Small intestine (tissue), 7 donors: ENCODE data around the gene PLEKHA6. TPM values are rescaled to one million over a fixed set of nuclear protein-coding genes. Genes with fewer than 3 reads are reported as not detected.
A peak's percentile ranks its signal among the peaks of the same experiment; 100 is the strongest.

Experiments used
- DNase-seq, 2 donors: peaks; one replicate each; pipeline versions ENCODE4 v3.0.0 to v3.0.0-alpha.2; 2013
- FAIRE-seq: peaks from 2 replicates; lab custom pipeline; 2012; peaks lifted over from hg19 to GRCh38; lab: Jason Lieb, UNC
- H3K27ac ChIP-seq, 3 donors: one replicate each; pipeline ENCODE4 v1.5.1; 2013; ENCODE audit warnings: low read length in 2 of 3, mild to moderate bottlenecking in 2 of 3, control low read depth in 1 of 3, inconsistent platforms in 1 of 3, low read depth in 1 of 3, moderate library complexity in 1 of 3
- H3K27me3 ChIP-seq, 3 donors: one replicate each; pipeline ENCODE4 v1.6.1; 2013; ENCODE audit warnings: low read length in 3 of 3, inconsistent platforms in 1 of 3; ENCODE audit not compliant: control insufficient read depth in 3 of 3, insufficient read depth in 3 of 3
- H3K36me3 ChIP-seq, 3 donors: one replicate each; pipeline ENCODE4 v1.6.1; 2013; ENCODE audit warnings: low read length in 3 of 3, inconsistent platforms in 1 of 3, low read depth in 1 of 3, mild to moderate bottlenecking in 1 of 3, moderate library complexity in 1 of 3; ENCODE audit not compliant: control insufficient read depth in 3 of 3, insufficient read depth in 2 of 3
- H3K4me1 ChIP-seq, 3 donors: one replicate each; pipeline ENCODE4 v1.6.1; 2013; ENCODE audit warnings: low read length in 2 of 3, inconsistent platforms in 1 of 3, low read depth in 1 of 3, mild to moderate bottlenecking in 1 of 3, moderate library complexity in 1 of 3; ENCODE audit not compliant: control insufficient read depth in 3 of 3, insufficient read depth in 2 of 3
- H3K4me3 ChIP-seq, 3 donors: one replicate each; pipeline ENCODE4 v1.5.1; 2013; ENCODE audit warnings: low read length in 3 of 3, control low read depth in 1 of 3, inconsistent platforms in 1 of 3, low read depth in 1 of 3, mild to moderate bottlenecking in 1 of 3, moderate library complexity in 1 of 3
- H3K9me3 ChIP-seq, 2 donors: one replicate each; pipeline ENCODE4 v1.6.1; 2013; ENCODE audit warnings: low read depth in 1 of 2, low read length in 1 of 2; ENCODE audit not compliant: control insufficient read depth in 2 of 2, insufficient read depth in 1 of 2
- WGBS, 3 donors: extraction: QIAGEN DNeasy Blood & Tissue Kit; methylation state at CpG; one replicate each; pipeline ENCODE4 v1.1.7; 2013; 5-methylcytosine and 5-hydroxymethylcytosine counted together
- polyA plus RNA-seq, 4 donors: library from polyadenylated mRNA; stranded (reverse) in 3 of 4; unstranded in 1 of 4; fragments of 200-250 nt in 3 of 4; fragments of 120-200 nt in 1 of 4; gene quantifications; one replicate each; pipeline versions ENCODE4 v1.2.1 to v1.2.3, GENCODE V29; 2013
- donor health status: healthy with polysubstance abuse.
- donor health status: control.
- donor health status: control.
- donor health status: Bipolar disorder and iron deficiency.
- donor health status: healthy.

PLEKHA6 gene
- polyA plus RNA-seq, 4 donors, result 27.4 to 58.0 (median 38.3) TPM

DNA sequence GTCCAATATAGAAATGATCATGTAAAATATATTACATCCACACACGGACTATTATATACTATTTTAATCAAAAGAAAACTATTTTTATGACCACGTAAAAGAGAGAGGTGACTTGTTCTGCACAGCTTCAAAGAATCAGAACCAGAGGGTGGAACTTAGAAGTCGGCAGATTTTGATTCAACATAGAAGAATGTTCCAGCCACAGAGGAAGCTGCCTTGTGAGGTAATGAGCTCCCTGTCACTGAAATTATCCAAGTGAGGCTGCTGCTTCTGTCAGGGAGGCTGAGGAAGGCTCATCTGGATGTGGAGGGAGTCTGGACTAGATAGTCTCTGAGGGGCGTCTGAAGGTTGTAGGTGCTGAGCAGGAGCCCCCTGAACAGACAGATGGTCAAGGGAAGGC is 2.7 kb downstream of the PLEKHA6 start:
- no peak for FAIRE-seq
- Histone ChIP-seq H3K36me3 (peaks cover 0 to 51% (median 0%) of the 10 kb centered on the region in 3 donors), H3K4me1 (peaks cover 0 to 27% (median 0%) of the 10 kb centered on the region in 3 donors), H3K27ac (no peak overlapping the region), H3K9me3 (no peaks in the 10 kb centered on the region), H3K4me3 (no peak overlapping the region), H3K27me3 (no peaks in the 10 kb centered on the region)
- no peak for DNase-seq
- 72 to 77% (median 75%) methylated on average over 4 of the region's 4 CpGs for WGBS, 3 donors

DNA sequence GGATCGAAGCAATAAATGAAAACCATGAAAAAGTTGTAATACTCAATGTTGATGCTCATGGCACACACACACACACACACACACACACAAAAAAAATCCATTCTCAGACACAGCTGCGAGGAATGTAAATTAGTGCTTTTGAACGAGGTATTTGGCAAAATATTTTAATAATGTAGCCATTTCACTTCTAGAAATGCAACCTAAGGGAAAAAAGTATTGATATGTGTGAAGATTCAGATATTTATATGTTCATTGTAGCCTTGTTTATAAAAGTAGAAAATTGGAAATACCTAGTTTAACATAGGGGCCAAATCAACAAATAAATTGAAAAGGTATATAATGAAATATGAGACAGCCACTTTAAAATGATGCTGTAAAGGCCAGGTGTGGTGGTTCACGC is 3.8 kb downstream of the PLEKHA6 start:
- WGBS, 3 donors, result 86 to 87% (median 87%) methylated on average over 4 of the region's 4 CpGs
- H3K4me1 ChIP-seq, result peaks cover 0 to 25% (median 0%) of the 10 kb centered on the region in 3 donors
- H3K36me3 ChIP-seq, result peaks cover 0 to 45% (median 0%) of the 10 kb centered on the region in 3 donors
- DNase-seq (no peak), FAIRE-seq (no peak)
- H3K27ac ChIP-seq, result no peak overlapping the region
- no peaks in the 10 kb centered on the region for H3K27me3 ChIP-seq
- H3K9me3 ChIP-seq, result no peaks in the 10 kb centered on the region
- no peak overlapping the region for H3K4me3 ChIP-seq

DNA sequence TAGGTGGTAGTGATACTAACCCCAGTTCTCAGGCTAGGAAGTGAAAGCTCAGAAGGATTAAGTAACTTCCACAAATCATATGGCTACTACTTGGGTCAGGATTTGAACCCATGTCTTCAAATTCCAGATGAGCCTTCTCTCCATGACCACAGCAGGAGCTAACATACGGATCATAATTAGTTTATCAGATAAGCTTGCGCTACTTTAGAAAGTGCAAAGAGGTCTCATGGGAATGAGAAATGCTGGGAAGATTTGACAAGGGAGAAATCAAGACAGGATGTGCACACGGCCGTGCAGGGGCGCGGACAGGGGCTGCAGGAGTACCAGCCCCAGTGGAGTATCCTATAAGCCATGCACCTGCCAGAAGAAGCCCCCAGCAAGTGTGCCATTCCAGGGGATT is 5.2 kb downstream of the PLEKHA6 start:
- no peak for FAIRE-seq
- Histone ChIP-seq H3K36me3 (peaks cover 0 to 45% (median 0%) of the 10 kb centered on the region in 3 donors), H3K4me1 (peaks cover 0 to 17% (median 0%) of the 10 kb centered on the region in 3 donors), H3K27ac (no peak overlapping the region), H3K4me3 (no peak overlapping the region), H3K9me3 (no peaks in the 10 kb centered on the region), H3K27me3 (no peaks in the 10 kb centered on the region)
- DNase-seq, result no peak
- WGBS, 3 donors, result 75 to 80% (median 78%) methylated on average over 6 of the region's 6 CpGs

DNA sequence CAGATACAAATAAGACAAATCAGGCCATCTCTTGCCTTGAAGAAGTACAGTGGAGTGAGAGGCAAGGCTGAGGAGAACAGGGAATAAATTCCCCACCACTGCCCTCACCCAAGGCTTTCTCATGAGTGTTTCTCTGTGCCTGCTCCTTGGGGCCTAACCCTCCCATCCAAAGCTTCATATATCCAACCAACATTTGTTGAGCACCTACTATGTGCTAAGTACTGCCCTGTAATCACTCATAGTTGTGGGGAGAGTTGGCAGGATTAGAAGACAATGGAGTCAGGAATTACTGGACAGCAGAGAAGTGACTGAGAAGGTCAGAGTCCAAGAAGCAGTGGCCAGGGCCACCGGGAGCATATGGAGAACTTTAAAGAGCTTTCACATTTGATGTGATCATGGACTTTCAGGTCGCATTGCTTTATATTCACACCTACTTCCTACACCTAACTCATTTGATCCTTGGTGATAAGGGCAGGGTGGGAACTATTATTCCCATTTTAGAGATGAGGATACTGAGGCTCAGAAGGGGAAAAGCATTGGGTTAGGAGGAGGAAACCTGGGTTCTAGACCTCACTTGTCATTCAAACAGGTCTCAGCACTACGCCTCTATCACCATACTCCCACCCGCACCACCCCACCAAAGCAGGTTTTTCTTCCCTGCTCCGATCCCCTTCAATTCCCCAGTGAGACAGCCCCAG is 6.4 kb downstream of the PLEKHA6 start:
- whole genome bisulfite sequencing, 3 donors, result 68 to 86% (median 75%) methylated on average over 5 of the region's 5 CpGs
- DNase-seq (peak in 1 of 2 donors; percentile 65), FAIRE-seq (no peak)
- Histone ChIP-seq H3K4me3 (no peak overlapping the region), H3K27me3 (no peaks in the 10 kb centered on the region), H3K9me3 (no peaks in the 10 kb centered on the region), H3K36me3 (peaks cover 0 to 39% (median 0%) of the 10 kb centered on the region in 3 donors), H3K4me1 (peaks cover 0 to 23% (median 0%) of the 10 kb centered on the region in 3 donors), H3K27ac (no peak overlapping the region)

DNA sequence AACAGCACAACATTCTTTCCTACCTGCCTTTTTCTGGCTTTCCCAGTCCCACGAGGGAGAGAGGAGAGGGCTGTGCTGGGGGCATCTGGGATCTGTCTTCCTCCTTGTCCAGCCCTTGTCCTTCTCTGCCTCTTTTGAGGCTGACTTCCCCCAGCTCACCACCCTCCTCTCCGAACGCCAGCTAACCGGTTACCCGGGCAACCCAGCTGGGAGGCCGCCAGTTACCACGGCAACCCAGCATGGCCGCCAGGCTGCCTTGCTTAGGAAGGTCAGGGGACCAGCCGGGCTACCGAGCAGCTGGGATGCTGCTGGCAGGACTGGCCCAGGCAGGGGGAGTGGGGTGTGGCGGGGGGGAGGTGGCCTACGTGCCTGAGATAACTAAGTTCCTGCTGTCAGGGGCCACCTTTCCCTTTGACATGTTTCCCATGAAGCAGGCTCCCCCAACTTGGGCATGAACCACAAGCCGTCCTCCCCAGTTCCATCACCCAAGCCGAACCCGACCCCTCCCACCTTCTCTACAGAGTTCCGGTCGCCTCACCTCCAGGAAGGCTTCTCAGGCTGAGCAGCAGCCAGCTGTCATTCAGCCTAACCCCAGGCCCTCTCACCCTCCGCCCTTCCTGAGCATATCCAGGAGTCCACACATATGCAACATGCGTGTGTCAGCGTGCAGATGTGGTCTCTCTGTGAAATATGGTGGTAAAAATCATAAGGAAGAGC is 8.7 kb downstream of the PLEKHA6 start:
- H3K9me3 ChIP-seq, result no peaks in the 10 kb centered on the region
- peak overlapping the region; percentile 0 to 61 (median 22) for H3K27ac ChIP-seq
- H3K4me3 ChIP-seq, result no peak overlapping the region
- WGBS, 3 donors, result 35 to 65% (median 61%) methylated on average over 18 to 20 of the region's 20 CpGs
- no peak for FAIRE-seq
- H3K4me1 ChIP-seq, result peaks cover 1 to 37% (median 5%) of the 10 kb centered on the region in 3 donors
- H3K27me3 ChIP-seq, result no peaks in the 10 kb centered on the region
- H3K36me3 ChIP-seq, result peaks cover 0 to 25% (median 0%) of the 10 kb centered on the region in 3 donors
- peak in 1 of 2 donors; percentile 74 for DNase-seq

DNA sequence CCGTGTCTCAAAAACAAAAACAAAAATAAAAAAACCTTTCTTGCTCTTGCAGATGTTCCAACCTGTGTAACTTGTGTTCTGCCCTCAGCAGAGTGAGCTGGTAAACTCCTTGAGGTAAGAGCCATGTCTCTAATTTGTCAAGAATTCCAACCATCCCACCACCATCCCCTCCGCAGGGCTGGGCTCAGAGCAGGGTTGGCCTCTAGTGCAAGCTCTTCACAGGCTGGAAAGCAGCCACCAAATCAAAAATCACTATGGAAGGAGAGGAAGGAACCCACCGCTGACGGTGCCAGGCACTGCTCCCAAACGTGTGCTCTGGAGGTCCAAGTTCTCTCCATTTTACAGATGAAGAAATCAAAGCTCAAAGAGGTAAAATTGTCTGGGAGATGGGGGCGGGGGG is 9.4 kb downstream of the PLEKHA6 start:
- Histone ChIP-seq H3K4me1 (peaks cover 6 to 44% (median 10%) of the 10 kb centered on the region in 3 donors), H3K27me3 (no peaks in the 10 kb centered on the region), H3K36me3 (peaks cover 0 to 31% (median 0%) of the 10 kb centered on the region in 3 donors), H3K27ac (peak overlapping the region in 2 of 3 donors; percentile 17 to 61), H3K4me3 (no peak overlapping the region), H3K9me3 (no peaks in the 10 kb centered on the region)
- DNase-seq, result no peak
- WGBS, 3 donors, result 65 to 84% (median 77%) methylated on average over 6 of the region's 6 CpGs
- FAIRE-seq, result no peak

DNA sequence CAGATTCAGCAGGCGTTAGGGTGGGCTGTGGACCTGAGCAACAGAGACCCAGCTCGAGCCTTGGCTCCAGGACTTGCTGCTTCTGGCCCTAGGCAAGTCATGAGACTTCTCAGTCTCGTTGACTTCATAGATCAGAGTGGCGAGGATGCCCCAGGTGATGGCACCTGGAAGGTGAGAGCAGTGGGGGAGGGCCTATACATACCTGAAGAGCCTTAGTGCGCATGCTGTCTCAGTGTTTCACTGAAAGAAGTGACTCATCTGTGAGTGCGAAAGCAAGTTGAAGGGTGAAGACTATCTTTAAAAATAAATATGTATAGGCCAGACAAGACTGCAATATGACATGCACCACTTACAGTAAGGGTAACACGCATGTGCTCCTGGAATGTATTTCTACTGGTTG is 10.1 kb downstream of the PLEKHA6 start:
- Histone ChIP-seq H3K27me3 (no peaks in the 10 kb centered on the region), H3K9me3 (no peaks in the 10 kb centered on the region), H3K4me1 (peaks cover 6 to 51% (median 10%) of the 10 kb centered on the region in 3 donors), H3K36me3 (peaks cover 0 to 30% (median 0%) of the 10 kb centered on the region in 3 donors), H3K4me3 (no peak overlapping the region), H3K27ac (peak overlapping the region in 1 of 3 donors; percentile 5)
- WGBS, 3 donors, result 79 to 83% (median 81%) methylated on average over 7 of the region's 7 CpGs
- no peak for DNase-seq
- FAIRE-seq, result no peak

DNA sequence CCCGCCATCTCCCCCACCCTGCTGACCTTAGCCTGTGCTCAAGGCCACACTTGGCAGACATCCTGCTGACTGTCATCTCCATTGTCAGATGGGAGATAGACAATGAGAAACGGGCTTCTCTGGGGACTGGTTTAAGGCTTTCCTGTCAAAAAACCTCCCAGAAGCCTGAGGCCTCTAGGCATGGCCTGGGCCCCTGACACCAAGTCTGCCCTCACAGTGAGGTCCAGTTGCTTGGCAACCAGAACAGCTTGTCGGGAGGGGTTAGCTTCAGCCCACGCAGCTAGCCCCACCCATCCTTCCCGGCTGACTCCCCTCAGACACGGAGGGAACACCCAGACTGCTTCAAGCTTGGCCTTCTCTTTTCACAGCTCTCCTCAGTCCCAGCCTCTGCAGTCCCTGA is 11.0 kb downstream of the PLEKHA6 start:
- no peaks in the 10 kb centered on the region for H3K9me3 ChIP-seq
- peaks cover 0 to 30% (median 0%) of the 10 kb centered on the region in 3 donors for H3K36me3 ChIP-seq
- peak overlapping the region; percentile 9 to 70 (median 69) for H3K27ac ChIP-seq
- DNase-seq (peak; percentile 63 to 79), FAIRE-seq (no peak)
- H3K4me3 ChIP-seq, result no peak overlapping the region
- H3K4me1 ChIP-seq, result peaks cover 6 to 52% (median 10%) of the 10 kb centered on the region in 3 donors
- WGBS, 3 donors, result 7 to 24% (median 22%) methylated on average over 6 of the region's 6 CpGs
- H3K27me3 ChIP-seq, result no peaks in the 10 kb centered on the region
